Left ventricle myocardium superior (tissue), 1 donor: ENCODE data around the gene INTS1. TPM values are rescaled to one million over a fixed set of nuclear protein-coding genes. Genes with fewer than 3 reads are reported as not detected.

Experiments used
- ATAC-seq: fragments of 200-7000 bp; cut with Tn5 transposase; one replicate; pipeline ENCODE4 v1.9.1; 2020; ENCODE audit warnings: mild to moderate bottlenecking, moderate library complexity
- DNase-seq: peaks from one replicate; pipeline ENCODE4 v3.0.0-alpha.2; 2020
- intact Hi-C: fragments of 100-400 bp; cut with micrococcal nuclease; formaldehyde crosslinking; loops from one replicate; pipeline ENCODE4 v1.11.0; 2022
- total RNA-seq: library from RNA; stranded (reverse); fragmentation: NEBNext Ultra II Directional; extraction: Animal tissue kit (Norgen Biotek cat#: 25700); gene quantifications from one replicate; pipeline ENCODE4 v1.2.1, GENCODE V29; 2021
- donor health status: DM: no; HTN: yes; CAD: no; lungs with severe emphysema.

The INTS1 gene
- total RNA-seq, 1 donor from 2014 or later = 32.0 TPM

DNA sequence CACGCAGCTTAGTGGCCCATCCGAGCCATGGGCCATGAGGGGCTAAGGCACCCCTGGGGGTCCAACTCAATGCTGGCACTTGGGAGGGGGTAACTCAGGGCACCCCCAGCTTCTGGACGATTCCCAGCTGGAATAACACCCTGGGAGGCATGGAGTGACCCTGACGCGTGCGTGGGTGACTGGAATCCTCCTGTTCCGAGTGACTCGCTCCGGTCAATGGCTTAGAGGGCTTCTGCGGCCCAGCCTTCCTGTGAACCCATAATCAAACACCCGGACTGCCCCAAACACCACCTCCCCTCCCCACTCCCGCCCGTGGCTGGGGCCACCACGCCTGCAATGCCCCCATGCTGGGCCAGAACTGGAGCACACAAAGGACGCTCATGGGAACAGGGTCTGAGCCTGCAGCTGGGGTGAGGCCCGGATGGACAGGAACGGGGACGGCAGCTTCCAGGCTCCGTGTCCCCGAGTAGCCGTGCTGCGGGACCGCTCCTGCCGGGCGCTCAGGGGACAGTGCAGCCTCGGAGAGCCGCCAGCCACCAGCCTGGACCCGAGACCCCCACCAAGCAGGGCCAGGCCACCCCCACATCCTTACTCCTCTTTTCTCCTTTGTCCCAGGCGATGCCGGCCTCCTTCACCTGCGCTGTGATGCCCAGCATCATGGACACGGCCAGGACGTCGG, 8.5 kb downstream of the INTS1 start:
- no peak for DNase-seq

DNA sequence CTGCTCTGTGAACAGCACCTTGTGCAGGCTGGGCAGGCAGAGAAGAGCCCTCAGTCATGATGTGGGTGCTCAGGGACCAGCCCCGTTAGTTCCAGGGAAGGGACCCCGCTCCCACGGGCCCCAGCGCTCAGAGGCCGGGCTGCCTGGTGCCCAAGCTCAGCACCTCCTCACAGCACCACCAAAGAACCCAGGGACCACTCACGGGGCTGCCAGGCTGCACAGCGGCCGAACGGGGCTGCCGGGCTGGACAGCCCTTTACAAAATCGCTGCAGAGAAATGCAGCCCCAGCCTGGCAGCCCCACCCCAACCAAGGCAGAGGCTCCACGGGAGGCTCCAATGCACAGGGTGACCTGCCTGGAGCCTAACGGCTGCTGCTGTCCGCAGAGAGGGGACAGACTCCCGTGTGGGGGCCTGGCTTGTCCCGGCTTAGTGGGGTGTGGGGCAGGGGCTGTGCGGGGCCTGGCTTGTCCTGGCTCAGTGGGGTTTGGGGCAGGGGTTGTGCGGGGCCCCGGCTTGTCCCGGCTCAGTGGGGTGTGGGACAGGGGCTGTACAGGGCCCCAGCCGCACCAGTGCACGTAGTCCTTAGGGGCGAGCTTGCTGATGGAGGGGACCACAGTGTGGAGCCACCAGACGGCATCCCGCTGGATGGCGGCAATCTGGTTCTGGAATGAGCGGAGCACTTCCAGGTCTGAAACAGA, 9.2 kb downstream of the INTS1 start:
- ATAC-seq (no peak), DNase-seq (no peak)
- intact Hi-C loops = no loop called here

More for the DNA sequence above, 8.5 kb downstream of the INTS1 start:
- intact Hi-C loops = no loop called here
- ATAC-seq = no peak

DNA sequence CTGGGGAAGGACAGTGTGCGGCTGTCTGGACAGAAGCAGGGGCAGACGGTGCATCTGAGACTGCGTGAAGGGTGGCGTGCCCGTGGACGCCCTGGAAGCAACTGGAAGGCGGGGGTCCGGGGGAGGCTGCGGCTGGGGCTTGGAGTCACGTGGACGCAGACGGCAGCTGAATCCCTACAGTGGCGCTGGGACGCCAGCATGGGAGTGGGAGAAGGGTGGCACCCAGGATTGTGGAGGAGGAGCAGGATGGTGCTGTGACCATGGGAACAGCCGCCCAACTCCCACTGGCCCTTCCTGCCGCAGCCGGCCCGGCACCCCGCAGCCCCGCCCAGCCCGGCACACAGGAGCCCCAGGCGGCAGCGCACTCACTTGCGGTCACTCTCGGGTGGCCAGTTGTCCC, 9.7 kb downstream of the INTS1 start:
- DNase-seq (no peak), ATAC-seq (no peak)
- intact Hi-C loops = no loop called here

DNA sequence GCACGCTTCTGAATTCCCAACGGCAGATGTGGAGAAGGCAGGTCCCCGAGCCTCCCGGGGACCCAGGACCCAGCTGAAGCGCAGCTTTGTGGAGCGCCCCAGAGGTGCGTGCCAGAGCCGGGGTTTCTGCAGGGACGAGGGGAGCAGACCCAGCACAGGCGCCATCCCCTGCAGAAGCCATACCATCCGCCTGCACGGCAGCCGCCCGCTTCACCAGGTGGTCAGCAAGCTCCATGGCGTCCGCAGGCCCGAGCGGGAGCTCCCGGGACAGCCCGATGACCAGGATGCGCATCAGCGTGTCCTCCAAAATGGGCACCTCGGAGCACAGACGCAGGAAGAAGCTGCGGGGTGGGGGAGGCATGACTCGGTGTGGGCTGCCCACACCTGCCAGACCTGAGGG, 10.6 kb downstream of the INTS1 start:
- ATAC-seq (no peak), DNase-seq (no peak)
- intact Hi-C loops = no loop called here

DNA sequence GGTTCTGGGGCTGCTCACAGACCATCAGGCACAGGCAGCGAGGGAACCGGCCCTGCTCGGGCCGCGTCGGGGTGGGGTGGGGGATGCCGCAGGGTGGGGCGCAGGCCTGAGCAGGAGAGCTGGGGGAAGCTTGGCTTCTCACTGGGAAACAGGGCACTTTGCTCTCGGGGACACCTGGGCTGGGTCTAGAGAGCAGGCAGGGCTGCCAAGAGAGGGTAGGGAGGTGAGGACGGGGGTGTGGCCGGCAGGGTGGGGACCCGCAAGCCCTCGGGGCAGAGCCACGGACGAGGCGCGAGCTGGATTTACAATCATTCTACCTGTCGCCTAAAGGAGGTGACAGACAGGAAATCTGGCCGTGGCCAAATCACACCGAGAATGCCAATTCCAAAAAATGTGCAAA, 11.1 kb downstream of the INTS1 start:
- DNase-seq = no peak
- ATAC-seq = no peak
- intact Hi-C loops = no loop called here

GRCh38 chr7:1492640-1493039, 11.5 kb downstream of the INTS1 start:
- ATAC-seq = no peak
- no peak for DNase-seq
- intact Hi-C loops = no loop called here

GRCh38 chr7:1492221-1492620, 12.0 kb downstream of the INTS1 start:
- DNase-seq (no peak), ATAC-seq (no peak)
- intact Hi-C loops = no loop called here

- DNase-seq = no peak
- intact Hi-C loops = no loop called here
- no peak for ATAC-seq
Observed at GRCh38 chr7:1490837-1491236, 13.4 kb downstream of the INTS1 start.

GRCh38 chr7:1489336-1489735, 14.9 kb downstream of the INTS1 start:
- no peak for ATAC-seq
- intact Hi-C loops = no loop called here
- DNase-seq = no peak

GRCh38 chr7:1488016-1488415, 16.2 kb downstream of the INTS1 start:
- intact Hi-C loops = no loop called here
- no peak for ATAC-seq
- no peak for DNase-seq

DNA sequence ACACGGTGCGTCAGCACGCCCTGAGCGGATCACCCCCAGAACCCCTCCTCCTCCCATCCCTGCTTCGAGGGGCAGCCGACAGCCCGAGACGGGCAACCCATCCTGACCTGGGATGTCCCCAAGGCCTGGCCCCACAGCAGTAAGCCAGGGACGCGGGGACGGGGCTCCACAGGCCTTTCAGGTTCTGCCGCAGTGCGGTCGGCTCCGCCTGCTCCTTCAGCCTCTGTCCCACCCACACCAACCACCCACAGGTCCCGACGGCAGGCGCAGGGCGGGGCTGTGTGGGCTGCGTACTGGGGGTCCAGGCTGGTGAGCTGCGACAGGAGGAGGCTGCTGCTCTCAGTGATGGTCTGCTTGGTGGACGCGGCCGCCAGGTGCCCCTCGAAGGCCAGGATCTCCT, 16.7 kb downstream of the INTS1 start:
- intact Hi-C loops = no loop called here
- ATAC-seq = no peak
- DNase-seq = no peak

DNA sequence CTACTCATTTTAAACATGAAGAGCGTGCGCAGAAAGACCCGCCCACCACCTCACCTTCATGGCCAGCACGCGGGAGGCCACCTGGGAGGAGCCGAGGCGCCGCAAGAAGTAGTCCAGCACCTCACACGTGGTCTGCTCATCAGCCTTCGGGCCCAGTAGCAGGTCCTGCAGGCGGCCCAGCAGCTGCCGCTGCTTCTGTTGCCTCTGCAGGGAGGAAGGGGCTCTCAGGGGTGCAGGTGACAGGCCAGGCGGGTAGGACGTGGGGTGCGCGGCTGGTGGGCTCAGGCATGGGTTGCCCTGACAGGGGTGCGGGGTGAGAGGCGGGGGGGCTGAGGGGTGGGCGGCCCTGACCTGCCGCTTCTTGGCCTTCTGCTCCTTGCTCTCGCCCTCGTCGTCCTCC, 17.6 kb downstream of the INTS1 start:
- DNase-seq (no peak), ATAC-seq (no peak)
- intact Hi-C loops = no loop called here

DNA sequence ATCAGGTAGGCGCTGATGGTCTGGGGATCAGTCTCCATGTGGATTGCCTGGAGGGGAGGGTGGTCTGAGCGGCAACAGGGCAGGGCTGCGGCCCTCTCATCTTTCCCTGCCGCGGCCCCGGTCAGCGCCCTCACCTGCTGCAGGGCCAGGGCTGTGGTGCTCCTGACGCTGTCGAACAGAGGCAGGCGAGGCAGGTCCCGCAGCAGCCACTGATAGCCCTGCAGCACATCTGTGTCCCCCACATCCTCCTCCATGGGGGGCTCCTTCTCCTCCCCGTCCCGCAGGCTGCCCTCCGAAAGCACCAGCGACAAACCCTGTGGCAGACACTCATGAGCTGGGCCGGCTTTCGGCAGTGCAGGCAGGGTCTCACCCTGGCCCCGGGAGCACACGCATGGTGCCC, 19.0 kb downstream of the INTS1 start:
- ATAC-seq (no peak), DNase-seq (no peak)
- intact Hi-C loops = no loop called here

- no peak for ATAC-seq
- DNase-seq = no peak
- intact Hi-C loops = no loop called here
Observed at GRCh38 chr7:1484569-1484968, 19.6 kb downstream of the INTS1 start.

- ATAC-seq (no peak), DNase-seq (no peak)
- intact Hi-C loops = no loop called here
Observed at GRCh38 chr7:1483536-1484505, 20.4 kb downstream of the INTS1 start.

GRCh38 chr7:1483079-1483478, 21.1 kb downstream of the INTS1 start:
- DNase-seq (no peak), ATAC-seq (no peak)
- intact Hi-C loops = no loop called here

DNA sequence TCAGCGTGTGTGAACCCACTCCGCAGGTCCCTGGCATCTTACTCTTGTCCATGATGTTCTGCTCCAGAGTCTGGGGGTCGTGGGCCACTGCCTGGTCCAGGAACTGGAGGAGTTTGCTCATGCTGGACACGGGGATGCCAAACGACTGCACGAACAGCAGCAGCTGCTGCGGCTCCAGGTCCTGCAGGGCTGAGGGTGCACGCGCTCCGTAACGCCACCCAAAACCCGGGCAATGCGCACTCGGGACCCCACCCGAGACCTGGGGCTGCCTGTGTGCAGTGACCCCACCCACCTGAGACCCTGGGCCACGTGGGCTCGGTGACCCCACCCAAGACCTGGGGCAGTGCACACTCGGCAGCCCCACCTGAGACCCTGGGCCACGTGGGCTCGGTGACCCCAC, 22.9 kb downstream of the INTS1 start:
- no peak for ATAC-seq
- no peak for DNase-seq
- intact Hi-C loops = no loop called here

GRCh38 chr7:1480670-1481069, 23.5 kb downstream of the INTS1 start:
- DNase-seq = no peak
- intact Hi-C loops = no loop called here
- ATAC-seq = no peak

DNA sequence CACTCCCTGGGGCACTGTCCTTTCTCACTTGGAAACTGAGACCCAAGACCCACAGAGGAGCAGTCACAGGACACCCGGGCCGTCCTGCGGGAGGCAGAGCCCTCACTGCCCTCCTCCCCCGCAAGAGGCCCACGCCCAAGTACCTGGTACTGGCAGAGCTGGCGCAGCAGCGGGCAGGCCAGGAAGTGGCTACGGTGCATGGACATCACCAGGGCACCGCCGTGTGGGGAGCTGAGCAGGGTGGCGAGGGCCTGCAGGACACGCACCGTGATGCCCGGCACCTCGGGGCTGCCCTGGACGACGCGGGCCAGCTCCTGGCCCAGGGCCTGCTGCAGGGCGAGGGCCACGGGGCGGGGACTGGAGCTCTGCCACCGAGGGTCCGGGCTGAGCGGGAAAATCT, 24.9 kb downstream of the INTS1 start:
- ATAC-seq = no peak
- DNase-seq = no peak
- intact Hi-C loops = no loop called here

DNA sequence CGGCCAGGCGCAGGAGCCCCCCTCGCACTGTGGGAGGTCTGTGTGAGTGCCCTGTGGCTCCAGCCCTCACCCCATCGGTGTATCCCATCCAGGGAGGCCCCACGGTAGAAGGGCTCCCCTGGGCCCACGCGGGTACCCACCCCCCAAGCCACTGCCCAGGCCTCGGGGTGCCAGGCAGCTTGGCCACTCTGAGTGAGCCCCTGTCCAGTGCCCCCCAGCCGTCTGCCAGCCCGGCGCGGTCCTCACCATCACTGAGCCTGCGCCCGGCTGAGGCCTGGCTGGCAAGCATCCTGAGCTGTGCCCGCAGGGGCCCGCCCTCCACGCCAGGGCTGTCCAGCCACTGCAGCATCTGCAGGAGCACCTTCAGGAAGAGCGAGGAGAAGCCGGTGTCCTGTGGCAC, 25.7 kb downstream of the INTS1 start:
- ATAC-seq (no peak), DNase-seq (no peak)
- intact Hi-C loops = no loop called here
